GM18526 (cell line): ENCODE results near the gene KCTD21.

ENCODE experiments used
- POLR2A ChIP-seq: IDR thresholded peaks from 3 replicates; pipeline ENCODE4 v1.6.1; 2011; ENCODE audit not compliant: insufficient read length; ENCODE audit errors: extremely low read depth

Gene KCTD21

DNA sequence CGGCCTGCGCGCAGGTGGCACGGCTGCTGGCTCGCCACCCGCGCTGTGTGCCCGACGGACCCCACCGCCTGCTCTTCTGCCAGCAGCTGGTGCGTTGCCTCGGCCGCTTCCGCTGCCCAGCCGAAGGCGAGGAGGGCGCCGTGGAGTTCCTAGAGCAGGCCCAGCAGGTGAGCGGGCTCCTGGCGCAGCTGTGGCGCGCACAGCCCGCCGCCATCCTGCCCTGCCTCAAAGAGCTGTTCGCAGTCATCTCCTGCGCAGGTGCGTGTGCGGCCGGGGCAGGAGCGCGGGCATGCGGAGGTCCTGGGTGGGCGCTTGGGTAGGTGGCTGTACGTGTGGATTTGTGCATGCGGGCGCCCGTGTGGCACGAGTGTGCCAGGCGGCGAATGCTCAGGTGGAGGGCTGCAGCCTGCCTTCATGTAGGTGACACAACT lies 8.2 kb upstream of the KCTD21 start:
- no peak for TF ChIP-seq POLR2A

DNA sequence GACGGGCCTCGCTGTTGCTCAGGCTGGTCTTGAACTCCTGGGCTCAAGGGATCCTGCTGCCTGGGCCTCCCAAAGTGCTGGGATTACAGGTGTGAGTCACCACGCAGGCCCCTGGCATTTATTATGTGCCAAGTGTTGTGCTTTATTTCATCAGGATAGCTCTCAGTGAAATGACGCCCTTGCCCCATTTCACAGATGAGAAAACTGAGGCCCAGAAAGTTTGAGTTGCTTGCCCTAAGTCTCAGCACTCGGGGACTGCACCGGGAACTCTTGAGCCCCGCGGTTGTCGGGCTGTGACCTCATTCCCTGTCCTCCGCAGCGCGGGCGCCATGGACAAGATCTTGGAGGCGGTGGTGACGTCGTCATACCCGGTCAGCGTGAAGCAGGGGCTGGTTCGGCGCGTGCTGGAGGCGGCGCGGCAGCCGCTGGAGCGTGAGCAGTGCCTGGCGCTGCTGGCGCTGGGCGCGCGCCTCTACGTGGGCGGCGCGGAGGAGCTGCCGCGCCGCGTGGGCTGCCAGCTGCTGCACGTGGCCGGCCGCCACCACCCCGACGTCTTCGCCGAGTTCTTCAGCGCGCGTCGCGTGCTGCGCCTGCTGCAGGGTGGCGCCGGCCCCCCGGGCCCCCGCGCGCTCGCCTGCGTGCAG lies 7.6 kb upstream of the KCTD21 start:
- TF ChIP-seq POLR2A: no peak

DNA sequence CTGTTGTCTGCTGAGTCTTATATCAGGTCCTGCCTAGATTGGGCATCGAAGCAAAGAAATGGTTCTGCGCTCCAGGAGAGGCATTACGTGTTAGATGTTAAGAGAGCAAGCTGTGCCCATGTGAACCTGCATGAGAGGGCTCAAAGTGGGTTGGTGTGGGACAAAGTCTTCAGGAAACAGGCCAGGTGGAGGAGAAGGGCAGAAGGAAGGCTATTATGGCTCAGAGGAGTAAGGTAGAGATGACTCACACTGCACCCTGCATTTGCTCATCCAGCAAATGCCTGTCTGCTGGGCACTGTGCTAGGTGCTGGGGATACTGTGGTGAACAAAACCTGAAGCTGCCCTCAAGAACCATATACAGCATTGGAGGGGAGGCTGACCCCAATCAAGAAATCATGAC lies 6.1 kb upstream of the KCTD21 start:
- TF ChIP-seq POLR2A: no peak

DNA sequence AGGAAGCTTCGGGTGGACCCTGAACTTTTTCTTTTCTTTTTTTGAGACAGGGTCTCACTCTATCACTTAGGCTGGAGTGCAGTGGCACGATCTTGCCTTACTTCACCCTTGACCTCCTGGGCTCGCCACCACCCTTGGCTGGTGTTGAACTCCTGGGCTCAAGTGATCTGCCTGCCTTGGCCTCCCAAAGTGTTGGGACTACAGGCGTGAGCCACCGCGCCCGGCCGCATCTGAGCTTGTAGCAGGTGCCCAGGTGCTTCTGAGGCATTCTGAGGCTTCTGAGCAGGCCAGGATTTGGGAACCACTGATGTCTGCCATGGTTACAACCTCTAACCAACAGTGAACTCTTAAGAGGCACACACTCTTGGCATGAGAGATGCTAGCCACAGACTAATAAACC lies 5.4 kb upstream of the KCTD21 start:
- no peak for TF ChIP-seq POLR2A

DNA sequence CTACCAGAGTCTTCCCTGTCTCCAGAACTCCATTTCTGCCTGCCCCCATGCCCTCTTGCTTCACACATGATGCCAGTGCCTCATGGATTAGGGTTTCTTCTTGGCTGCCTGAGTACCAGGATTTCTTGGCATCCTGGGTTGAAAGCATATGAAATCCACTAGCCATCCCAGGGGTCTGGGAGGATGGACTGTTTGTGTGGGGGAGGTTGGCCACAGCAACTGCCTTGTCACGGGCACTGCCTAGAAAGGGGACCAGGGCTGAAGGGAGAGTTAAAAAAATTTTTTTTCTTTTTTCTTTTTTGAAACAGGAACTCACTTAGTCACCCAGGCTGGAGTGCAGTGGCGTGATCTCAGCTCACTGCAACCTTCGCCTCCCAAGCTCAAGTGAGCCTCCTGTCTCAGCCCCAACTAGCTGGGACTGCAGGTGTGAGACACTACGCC lies 4.5 kb upstream of the KCTD21 start:
- TF ChIP-seq POLR2A: no peak

DNA sequence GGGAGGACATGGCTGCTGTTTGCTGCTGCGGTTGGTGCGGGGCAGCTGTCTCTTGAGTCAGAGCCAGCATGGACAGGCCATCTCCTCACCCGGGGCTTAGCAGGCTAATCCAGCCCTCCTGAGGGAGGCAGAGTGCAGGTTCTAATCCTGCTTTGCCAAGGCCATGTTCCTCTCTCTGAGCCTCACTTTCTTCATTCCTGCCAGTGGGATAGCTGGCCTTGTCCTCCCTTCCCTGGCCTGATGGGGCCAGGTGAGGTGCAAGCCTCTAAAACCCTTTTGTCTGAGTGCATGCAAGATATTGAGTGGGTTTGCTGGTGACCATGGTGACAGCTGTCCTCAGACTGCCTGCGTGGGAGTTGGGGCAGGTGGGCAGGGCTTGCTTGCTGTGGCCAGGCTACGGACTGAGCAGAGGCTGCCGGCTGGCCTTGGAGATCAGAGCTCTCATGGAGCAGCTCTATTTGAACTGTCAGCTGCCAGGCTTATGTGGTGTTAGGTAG lies 3.8 kb upstream of the KCTD21 start:
- TF ChIP-seq POLR2A: no peak

DNA sequence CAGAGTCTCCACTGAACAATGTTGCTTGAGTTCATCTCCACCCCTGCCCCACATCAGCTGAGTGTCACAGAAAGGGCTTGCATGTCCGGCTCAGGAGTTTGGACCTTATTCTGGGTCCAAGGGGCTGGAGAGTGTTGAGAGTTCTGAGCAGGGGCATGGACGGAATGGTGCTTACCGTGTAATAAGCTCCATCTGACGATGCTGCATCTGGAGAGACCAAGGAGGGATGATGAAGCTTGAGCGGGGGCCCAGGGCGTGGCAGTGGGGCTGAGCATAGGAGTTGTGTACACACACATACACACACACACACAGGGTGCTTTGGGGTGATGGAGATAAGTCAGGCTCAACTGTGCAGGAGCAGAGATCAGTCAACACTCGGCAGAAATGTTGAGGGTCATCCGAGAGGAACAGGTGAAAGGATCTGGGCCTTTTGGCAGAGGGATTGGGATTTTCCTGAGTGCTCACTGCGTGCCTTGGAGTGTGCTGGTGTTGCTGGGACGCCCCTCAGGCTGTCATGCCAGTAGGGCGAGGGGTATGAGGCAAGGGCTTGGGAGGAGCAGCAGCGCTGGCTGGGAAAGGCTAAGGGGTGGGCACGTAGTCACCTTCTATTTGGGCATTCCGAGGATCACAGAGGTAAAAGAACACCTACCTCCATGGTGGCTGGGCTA lies 2.6 kb upstream of the KCTD21 start:
- no peak for TF ChIP-seq POLR2A

DNA sequence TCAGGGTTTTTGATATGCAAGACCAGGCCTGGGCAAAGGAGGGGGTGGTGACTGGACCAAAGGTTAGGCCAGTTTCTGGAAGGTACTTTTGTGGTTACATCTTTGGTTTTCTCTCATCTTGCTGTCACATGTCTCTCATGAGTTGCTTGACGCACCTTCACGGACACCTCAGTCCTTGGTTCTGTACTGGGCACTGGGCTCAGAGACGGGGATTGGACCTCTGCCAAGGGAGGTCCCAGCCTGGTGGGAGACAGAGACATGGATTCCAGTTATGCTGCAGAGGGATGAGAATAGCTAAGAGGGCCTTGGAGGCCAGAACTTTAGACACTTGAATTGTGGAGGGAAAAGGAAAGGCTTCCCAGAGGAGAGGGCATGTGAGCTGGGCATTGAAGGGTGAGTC lies 1.9 kb upstream of the KCTD21 start:
- no peak for TF ChIP-seq POLR2A

DNA sequence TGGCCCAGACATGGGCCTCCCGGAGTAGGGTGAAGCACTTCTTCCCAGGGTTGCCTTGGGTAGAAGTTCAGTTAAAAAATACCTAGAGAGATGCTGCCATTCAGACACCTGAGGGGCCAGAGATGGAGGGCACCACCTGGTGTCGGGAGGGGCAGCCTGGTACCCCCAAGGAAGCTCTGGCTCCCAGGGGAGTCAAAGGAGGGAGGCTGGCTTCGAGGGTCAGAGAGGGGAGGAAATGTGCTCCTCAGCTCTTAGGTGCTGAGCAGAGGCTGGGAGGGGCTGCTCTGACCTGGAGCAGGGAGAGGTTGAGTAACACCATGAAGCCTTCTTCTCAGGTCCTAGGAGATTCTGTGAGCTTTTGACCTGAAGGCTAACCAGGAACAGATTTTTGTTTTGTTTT lies 1.4 kb upstream of the KCTD21 start:
- no peak for TF ChIP-seq POLR2A

DNA sequence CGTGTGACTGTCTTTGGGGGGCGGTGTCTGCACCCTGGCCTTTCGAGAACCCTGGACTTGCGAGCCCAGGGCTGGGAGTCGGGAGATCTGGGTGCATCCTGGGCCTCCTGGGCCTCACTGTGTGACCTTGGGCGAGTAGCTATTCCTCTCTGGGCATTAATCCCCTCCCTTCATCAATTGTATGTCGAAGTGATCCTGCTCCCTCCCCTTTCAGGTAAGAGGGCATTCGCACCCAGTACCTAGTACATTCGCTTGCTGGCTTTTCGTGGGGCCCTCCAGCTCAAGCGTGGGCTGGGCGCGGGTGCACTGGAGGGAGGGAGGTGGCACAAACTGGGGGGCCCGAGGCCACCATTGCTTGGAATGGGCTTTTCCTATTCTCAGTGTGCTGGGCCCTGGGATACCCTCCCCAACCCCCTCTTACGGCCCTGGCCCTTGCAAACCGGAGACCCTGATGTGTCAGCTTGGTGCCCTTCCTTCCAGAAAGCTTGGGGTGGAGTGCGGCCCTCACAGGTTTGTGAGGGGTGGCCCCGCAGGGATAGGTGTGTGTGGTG lies 823 bp upstream of the KCTD21 start:
- TF ChIP-seq POLR2A: no peak

DNA sequence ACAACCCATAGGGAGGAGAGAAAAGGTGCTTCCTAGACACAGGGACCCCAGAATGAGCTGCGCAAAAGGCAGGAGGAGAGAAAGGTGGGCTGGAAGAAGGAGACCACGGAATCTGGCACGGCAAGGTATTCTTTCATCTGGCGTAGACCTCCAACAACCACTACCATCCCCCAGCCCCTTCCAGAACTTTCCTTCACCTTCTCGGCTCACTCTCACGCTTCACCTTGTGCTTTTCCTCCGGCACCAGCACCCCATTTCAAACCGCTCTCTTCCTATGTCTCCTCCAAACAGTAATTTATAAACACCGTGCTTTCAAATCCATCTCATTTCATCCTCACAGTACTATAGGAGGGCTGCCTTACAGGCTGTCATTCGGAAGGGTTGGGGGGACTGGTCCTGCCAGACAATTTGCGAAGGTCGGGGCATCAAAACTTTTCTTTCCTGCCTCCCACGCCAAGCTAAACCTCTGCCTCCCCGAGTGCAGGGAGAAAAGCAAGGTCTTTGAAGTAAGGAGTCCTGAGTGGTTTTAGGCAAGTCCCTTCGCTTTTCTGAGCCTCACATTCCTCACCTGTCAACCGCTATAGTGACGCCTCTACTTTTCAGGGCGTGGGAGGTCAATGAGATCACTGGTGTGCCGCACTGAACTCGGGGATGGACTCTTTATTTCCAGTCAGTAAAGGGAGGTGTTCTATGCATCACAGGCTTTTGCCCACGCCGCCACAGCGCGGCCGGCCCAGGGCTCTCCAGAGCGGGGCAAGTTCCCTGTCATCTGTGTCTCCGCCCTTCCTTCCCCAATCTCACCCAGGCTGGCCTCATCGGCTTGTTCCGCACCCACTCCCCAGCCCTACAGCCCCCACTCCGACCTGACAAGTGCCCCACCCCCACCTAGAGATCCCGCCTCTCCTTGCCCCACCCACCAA lies 800 bp downstream of the KCTD21 start:
- TF ChIP-seq POLR2A: no peak

DNA sequence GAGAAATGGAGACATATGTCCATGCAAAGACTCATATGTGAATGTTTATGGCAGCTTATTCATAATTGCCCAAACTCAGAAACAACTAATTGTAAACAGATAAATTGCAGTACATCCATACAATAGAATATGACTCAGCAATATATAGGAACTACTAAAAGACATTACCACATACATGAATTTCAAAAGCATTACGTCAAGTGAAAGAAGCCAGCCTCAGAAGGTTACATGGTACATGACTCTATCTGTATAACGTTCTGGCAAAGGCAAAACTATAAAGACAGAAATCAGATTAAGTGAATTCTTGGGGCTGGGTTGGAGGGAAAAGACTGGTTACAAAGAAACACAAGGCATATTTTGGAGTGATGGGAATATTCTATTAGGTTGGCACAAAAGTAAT lies 7.2 kb downstream of the KCTD21 start:
- no peak for TF ChIP-seq POLR2A

DNA sequence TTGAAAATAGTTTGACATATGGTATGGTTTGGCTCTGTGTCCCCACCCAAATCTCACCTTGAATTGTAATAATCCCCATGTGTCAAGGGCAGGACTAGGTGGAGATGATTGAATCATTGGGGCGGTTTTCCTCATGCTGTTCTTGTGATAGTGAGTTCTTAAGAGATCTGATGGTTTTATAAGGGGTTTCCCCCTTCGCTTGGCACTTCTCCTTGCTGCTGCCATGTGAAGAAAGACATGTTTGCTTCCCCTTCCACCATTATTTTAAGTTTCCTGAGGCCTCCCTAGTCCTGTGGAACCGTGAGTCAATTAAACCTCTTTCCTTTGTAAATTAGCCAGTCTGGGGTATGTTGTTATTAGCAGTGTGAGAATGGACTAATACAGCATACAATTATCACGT lies 7.7 kb downstream of the KCTD21 start:
- no peak for TF ChIP-seq POLR2A

DNA sequence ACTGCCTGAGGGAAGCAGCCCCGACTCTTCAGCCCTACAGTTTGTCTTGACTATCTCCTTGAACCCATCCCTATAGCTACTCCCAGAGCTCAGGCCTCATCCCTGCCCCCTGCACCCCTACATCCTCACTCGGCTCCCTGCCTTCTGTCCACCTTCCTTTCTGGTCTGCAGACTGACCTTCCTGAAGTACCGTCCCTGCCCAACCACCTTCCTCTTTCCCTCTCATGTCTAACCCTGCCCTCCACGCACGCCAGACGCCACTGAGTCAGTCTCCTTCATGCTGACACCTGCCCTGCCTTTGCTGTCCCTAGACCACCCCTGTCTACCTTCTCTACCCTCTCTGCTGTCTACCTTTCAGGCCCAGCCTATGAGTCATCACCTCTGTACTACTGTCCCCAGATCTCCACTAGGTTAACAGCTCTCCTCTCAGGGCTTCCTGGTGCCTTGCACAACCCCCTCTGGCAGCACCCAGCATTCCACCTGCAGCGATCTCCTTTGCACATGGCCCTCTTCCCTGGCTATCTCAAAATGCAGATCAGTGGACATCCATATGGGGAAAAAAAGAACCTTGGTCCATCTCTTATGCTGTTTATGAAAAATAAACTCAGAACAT lies 8.9 kb downstream of the KCTD21 start:
- TF ChIP-seq POLR2A: no peak

DNA sequence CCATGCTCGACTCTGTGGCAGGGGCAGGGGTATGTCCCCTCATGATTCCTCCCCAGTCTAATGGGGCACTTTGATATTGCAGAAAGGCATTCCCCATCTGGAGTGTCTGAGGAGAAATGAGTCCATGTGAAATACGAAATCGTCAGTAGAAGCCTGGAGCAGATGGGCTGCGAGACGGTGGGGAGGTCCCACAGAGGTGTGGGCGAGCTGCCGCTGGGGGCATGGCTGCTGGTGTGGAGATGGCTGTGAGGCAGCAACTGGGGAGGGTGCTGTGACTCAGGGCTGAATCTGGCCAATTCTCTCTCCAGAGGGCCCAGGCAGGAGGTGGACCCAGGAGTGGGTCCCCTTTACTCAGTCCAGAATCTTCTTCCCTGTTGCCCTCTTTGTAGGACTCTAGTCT lies 11.2 kb downstream of the KCTD21 start:
- no peak for TF ChIP-seq POLR2A
